H1 (cell line): ENCODE results near the gene TET2. TPM values are rescaled to one million over a fixed set of nuclear protein-coding genes. Genes with fewer than 3 reads are reported as not detected.

Experiments used
- CTCF ChIA-PET: fragments of 300-600 bp; sonication (Branson Sonifier 250); formaldehyde crosslinking; loops from one replicate; lab custom pipeline; 2021; ENCODE audit not compliant: partially characterized antibody; lab: Charles Lee
- POLR2A ChIA-PET: fragments of 300-600 bp; sonication (Branson Sonifier 250); formaldehyde crosslinking; loops from one replicate; lab custom pipeline; 2021; ENCODE audit warnings: inconsistent platforms; ENCODE audit not compliant: partially characterized antibody; lab: Charles Lee
- DNase-seq, 2 experiments: peaks; one replicate each; pipeline versions ENCODE4 v3.0.0 to v3.0.0-alpha.2; 2010 to 2022; ENCODE audit warnings: low spot score in 2 of 2, low read depth in 1 of 2, mixed read lengths in 1 of 2
- FAIRE-seq: peaks from 2 replicates; lab custom pipeline; 2011; peaks lifted over from hg19 to GRCh38; lab: Jason Lieb, UNC
- H2AFZ ChIP-seq: 2 replicates; pipeline ENCODE4 v1.8.1; 2012; ENCODE audit warnings: low read length, inconsistent platforms
- H2AK5ac ChIP-seq: 2 replicates; pipeline ENCODE4 v1.6.1; 2013; ENCODE audit warnings: low read depth, low read length
- H2BK120ac ChIP-seq: replicated peaks from 2 replicates; pipeline ENCODE3; 2013; ENCODE audit warnings: low read depth, low read length, inconsistent platforms
- H2BK12ac ChIP-seq: 2 replicates; pipeline ENCODE4 v1.6.1; 2013; ENCODE audit warnings: low read depth, low read length
- H2BK15ac ChIP-seq: 2 replicates; pipeline ENCODE4 v1.6.1; 2013; ENCODE audit warnings: low read length
- H2BK20ac ChIP-seq: 2 replicates; pipeline ENCODE4 v1.6.1; 2013; ENCODE audit warnings: low read length
- H2BK5ac ChIP-seq: 2 replicates; pipeline ENCODE4 v1.6.1; 2013; ENCODE audit warnings: low read depth, low read length
- H3K14ac ChIP-seq: 2 replicates; pipeline ENCODE4 v1.6.1; 2013; ENCODE audit warnings: inconsistent platforms; ENCODE audit not compliant: insufficient read length
- H3K18ac ChIP-seq: 2 replicates; pipeline ENCODE4 v1.6.1; 2013; ENCODE audit warnings: low read length; ENCODE audit errors: extremely low read depth
- H3K23ac ChIP-seq: 2 replicates; pipeline ENCODE4 v1.6.1; 2013; ENCODE audit warnings: inconsistent platforms; ENCODE audit not compliant: insufficient read length
- H3K23me2 ChIP-seq: 2 replicates; pipeline ENCODE4 v1.6.1; 2013; ENCODE audit warnings: low read depth, low read length
- H3K27ac ChIP-seq: 2 replicates; pipeline ENCODE4 v1.6.1; 2011; ENCODE audit warnings: low read depth, low read length, inconsistent platforms
- H3K27me3 ChIP-seq, 4 experiments: replicated peaks in 1 of 4; 1 replicate in 1 of 4; 2 replicates in 3 of 4; pipeline versions ENCODE4 v1.6.1 to v1.8.1; 2011 to 2013; ENCODE audit warnings: low read length in 3 of 4, mild to moderate bottlenecking in 3 of 4, inconsistent platforms in 2 of 4, mixed read lengths in 2 of 4, moderate library complexity in 1 of 4; ENCODE audit not compliant: control insufficient read depth in 3 of 4, insufficient read depth in 3 of 4; ENCODE audit errors: extremely low read depth in 1 of 4
- H3K36me3 ChIP-seq, 4 experiments: 2 replicates each; pipeline versions ENCODE4 v1.6.1 to v1.8.1; 2011 to 2013; ENCODE audit warnings: mild to moderate bottlenecking in 4 of 4, low read length in 3 of 4, moderate library complexity in 2 of 4, control low read depth in 1 of 4, inconsistent platforms in 1 of 4; ENCODE audit not compliant: insufficient read depth in 4 of 4, control insufficient read depth in 2 of 4
- H3K4ac ChIP-seq: replicated peaks from 2 replicates; pipeline ENCODE3; 2013; ENCODE audit warnings: low read length, low read depth, mixed read lengths, inconsistent platforms; ENCODE audit not compliant: insufficient read length
- H3K4me1 ChIP-seq, 4 experiments: replicated peaks in 1 of 4; 1 replicate in 1 of 4; 2 replicates in 3 of 4; pipeline versions ENCODE4 v1.6.1 to v1.8.1; 2011 to 2013; ENCODE audit warnings: low read length in 3 of 4, inconsistent platforms in 2 of 4, mixed read lengths in 1 of 4; ENCODE audit not compliant: insufficient read depth in 4 of 4, control insufficient read depth in 3 of 4
- H3K4me2 ChIP-seq, 2 experiments: 2 replicates each; pipeline versions ENCODE4 v1.6.1 to v1.8.1; 2011 to 2013; ENCODE audit warnings: low read depth in 2 of 2, low read length in 2 of 2, control low read depth in 1 of 2, inconsistent platforms in 1 of 2, mild to moderate bottlenecking in 1 of 2; ENCODE audit not compliant: insufficient read depth in 1 of 2
- H3K4me3 ChIP-seq, 4 experiments: fragments of 200-600, 300-600 bp in 1 of 4; sonication (generic), shearing (Covaris generic), sonication (Bioruptor Twin) in 1 of 4; 2 replicates each; pipeline versions ENCODE4 v1.5.1 to v1.8.1; 2011 to 2016; ENCODE audit warnings: low read length in 4 of 4, low read depth in 3 of 4, control low read depth in 2 of 4, inconsistent platforms in 2 of 4, mild to moderate bottlenecking in 2 of 4, mixed read lengths in 1 of 4, moderate library complexity in 1 of 4; ENCODE audit not compliant: insufficient read depth in 2 of 4; ENCODE audit errors: extremely low read depth in 1 of 4
- H3K56ac ChIP-seq: replicated peaks from 2 replicates; pipeline ENCODE3; 2013; ENCODE audit warnings: low read depth, mild to moderate bottlenecking, mixed read lengths, low read length, inconsistent platforms; ENCODE audit not compliant: insufficient read length
- H3K79me1 ChIP-seq: 2 replicates; pipeline ENCODE4 v1.6.1; 2013; ENCODE audit warnings: low read depth, low read length, control low read depth
- H3K79me2 ChIP-seq, 2 experiments: 2 replicates each; pipeline versions ENCODE4 v1.6.1 to v1.8.1; 2012 to 2013; ENCODE audit warnings: low read length in 2 of 2, mild to moderate bottlenecking in 2 of 2, inconsistent platforms in 1 of 2; ENCODE audit not compliant: insufficient read depth in 2 of 2, control insufficient read depth in 1 of 2
- H3K9ac ChIP-seq, 4 experiments: replicated peaks in 1 of 4; 1 replicate in 1 of 4; 2 replicates in 3 of 4; pipeline versions ENCODE4 v1.6.1 to v1.8.1; 2011 to 2013; ENCODE audit warnings: low read depth in 3 of 4, low read length in 3 of 4, control low read depth in 2 of 4, mild to moderate bottlenecking in 2 of 4, moderate library complexity in 2 of 4, inconsistent platforms in 1 of 4; ENCODE audit errors: extremely low read depth in 1 of 4
- H3K9me3 ChIP-seq, 2 experiments: 2 replicates each; pipeline versions ENCODE4 v1.6.1 to v1.8.1; 2012 to 2013; ENCODE audit warnings: mild to moderate bottlenecking in 2 of 2, moderate library complexity in 2 of 2, control low read depth in 1 of 2, inconsistent platforms in 1 of 2, low read depth in 1 of 2, low read length in 1 of 2, mixed read lengths in 1 of 2; ENCODE audit not compliant: insufficient read depth in 2 of 2
- H4K20me1 ChIP-seq, 2 experiments: replicated peaks in 1 of 2; 2 replicates each; pipeline versions ENCODE3 to v1.8.1; 2011 to 2013; ENCODE audit warnings: inconsistent platforms in 2 of 2, low read length in 2 of 2, mild to moderate bottlenecking in 1 of 2; ENCODE audit not compliant: insufficient read depth in 2 of 2, control insufficient read depth in 1 of 2
- H4K5ac ChIP-seq: 2 replicates; pipeline ENCODE4 v1.6.1; 2013; ENCODE audit warnings: low read length, low read depth, mixed read lengths, inconsistent platforms; ENCODE audit not compliant: insufficient read length
- H4K8ac ChIP-seq: 2 replicates; pipeline ENCODE4 v1.8.0; 2013; ENCODE audit warnings: mild to moderate bottlenecking, moderate library complexity, low read length, inconsistent platforms; ENCODE audit not compliant: insufficient read depth; ENCODE audit errors: extremely low read depth
- H4K91ac ChIP-seq: replicated peaks from 2 replicates; pipeline ENCODE3; 2013; ENCODE audit warnings: low read length, mixed read lengths, inconsistent platforms; ENCODE audit not compliant: insufficient read length
- CTCF ChIP-seq, 3 experiments: IDR thresholded peaks; 1 replicate in 2 of 3; 2 replicates in 1 of 3; pipeline versions ENCODE4 v1.5.1 to v1.6.1; 2011; ENCODE audit warnings: low read length in 3 of 3, mild to moderate bottlenecking in 3 of 3, inconsistent platforms in 2 of 3, low read depth in 1 of 3, moderate library complexity in 1 of 3; ENCODE audit not compliant: insufficient read depth in 1 of 3; ENCODE audit errors: control extremely low read depth in 1 of 3
- EP300 ChIP-seq, 2 experiments: IDR thresholded peaks; 1 replicate in 1 of 2; 2 replicates in 1 of 2; pipeline ENCODE4 v1.6.1; 2011 to 2012; ENCODE audit warnings: low read depth in 2 of 2, low read length in 2 of 2, mild to moderate bottlenecking in 2 of 2, borderline replicate concordance in 1 of 2, inconsistent platforms in 1 of 2, moderate library complexity in 1 of 2
- KDM1A ChIP-seq: fragments of 200-600, 300-600 bp; sonication (generic); IDR thresholded peaks from 2 replicates; pipeline ENCODE4 v1.7.1; 2016; ENCODE audit warnings: mild to moderate bottlenecking, low read length, borderline replicate concordance
- RAD21 ChIP-seq, 2 experiments: IDR thresholded peaks in 1 of 2; conservative IDR thresholded peaks in 1 of 2; 2 replicates each; pipeline ENCODE4 v1.6.1; 2011; ENCODE audit warnings: low read depth in 2 of 2, low read length in 2 of 2, improper control_type of control experiment in 1 of 2, inconsistent platforms in 1 of 2, mild to moderate bottlenecking in 1 of 2, moderate library complexity in 1 of 2
- RFX5 ChIP-seq: IDR thresholded peaks from 2 replicates; pipeline ENCODE4 v1.6.1; 2011; ENCODE audit warnings: low read depth, low read length, improper control_type of control experiment, borderline replicate concordance
- RXRA ChIP-seq: IDR thresholded peaks from 2 replicates; pipeline ENCODE4 v1.6.1; 2011; ENCODE audit warnings: low read depth, mild to moderate bottlenecking, low read length, moderate library complexity; ENCODE audit not compliant: insufficient read depth
- SP1 ChIP-seq: IDR thresholded peaks from 2 replicates; pipeline ENCODE4 v1.6.1; 2011; ENCODE audit warnings: low read depth, low read length
- SP4 ChIP-seq: IDR thresholded peaks from 2 replicates; pipeline ENCODE4 v1.6.1; 2012; ENCODE audit warnings: low read length, inconsistent platforms
- whole genome bisulfite sequencing, 2 experiments: shearing (Covaris generic) in 1 of 2; methylation state at CpG; one replicate each; pipeline versions ENCODE4 v1.1.6 to v1.1.7; 2013 to 2015; ENCODE audit warnings: low lambda C conversion rate in 2 of 2, mixed read lengths in 2 of 2, inconsistent platforms in 1 of 2, low coverage in 1 of 2, missing lambda C conversion rate in 1 of 2; ENCODE audit not compliant: insufficient replicate concordance in 2 of 2, insufficient coverage in 1 of 2, insufficient read length in 1 of 2; ENCODE audit errors: extremely low coverage in 1 of 2, missing lambda C conversion rate in 1 of 2; 5-methylcytosine and 5-hydroxymethylcytosine counted together
- polyA plus RNA-seq, 7 experiments: library from polyadenylated mRNA; depleted of rRNA in 3 of 7; stranded (reverse) in 5 of 7; unstranded in 2 of 7; fragments of >200 nt in 5 of 7; fragments of 200-250 nt in 2 of 7; gene quantifications; 1 replicate in 5 of 7; 2 replicates in 1 of 7; 4 replicates in 1 of 7; pipeline versions ENCODE4 v1.2.1 to v1.2.3, GENCODE V29; 2011 to 2013; ENCODE audit warnings: missing spikeins in 2 of 7, mixed read lengths in 2 of 7
- total RNA-seq: library from RNA; stranded (reverse); fragmentation: NEBNext Ultra II Directional; extraction: Animal tissue kit (Norgen Biotek cat#: 25700); gene quantifications from 2 replicates; pipeline ENCODE4 v1.2.1, GENCODE V29; 2021

The TET2 gene
- total and polyA plus RNA-seq, 2 of the 8 experiments (the other 6 are each of a cell fraction or from before 2014, with no cell fraction given) = 1.0 to 2.6 TPM

GRCh38 chr4:105140684-105141490, 5.8 kb upstream of the TET2 start:
- peaks cover under 1% of the 10 kb centered on the region; the same call in 1 of the 2 replicates for H3K23me2 ChIP-seq
- FAIRE-seq (peak; percentile 84), DNase-seq (no peak)
- no peak overlapping the region for H3K4ac ChIP-seq
- H3K4me2 ChIP-seq = no peak overlapping the region
- no peaks in the 10 kb centered on the region for H3K79me2 ChIP-seq
- no peak overlapping the region for H2BK5ac ChIP-seq
- H3K4me1 ChIP-seq = peaks cover 0 to under 1% (median 0%) of the 10 kb centered on the region in 4 experiments; a peak in 2 of 7 replicates
- no peaks in the 10 kb centered on the region for H3K9me3 ChIP-seq
- H3K36me3 ChIP-seq = no peaks in the 10 kb centered on the region
- H2AFZ ChIP-seq = no peak overlapping the region
- peaks cover 15 to 34% (median 31%) of the 10 kb centered on the region in 4 experiments for H3K27me3 ChIP-seq
- H3K4me3 ChIP-seq = no peak overlapping the region
- ChIA-PET POLR2A (interaction anchor here (1.1 to 1.2 kb wide), 2 partner anchors 331 to 333 kb away, joined by 3 read pairs; partner anchors contain the start of gene PPA2), CTCF (interaction anchor here (0.6 to 2.6 kb wide), 17 partner anchors 9 to 547 kb away, joined by 3 to 15 read pairs (median 4); no protein-coding TSS in a partner anchor)
- no peak overlapping the region for H3K18ac ChIP-seq
- H3K23ac ChIP-seq = no peak overlapping the region
- no peak overlapping the region for H2BK20ac ChIP-seq
- WGBS, 2 experiments = 7% methylated on average over 7 of the region's 7 CpGs; no CpG with 5 or more reads in 1 of the 2 experiments
- no peaks in the 10 kb centered on the region for H3K79me1 ChIP-seq
- H4K91ac ChIP-seq = no peak overlapping the region
- H4K20me1 ChIP-seq = peaks cover 0 to under 1% of the 10 kb centered on the region in 2 experiments
- no peak overlapping the region for H3K56ac ChIP-seq
- no peak overlapping the region for H3K9ac ChIP-seq
- no peak overlapping the region for H2AK5ac ChIP-seq
- no peak overlapping the region for H4K5ac ChIP-seq
- no peak overlapping the region for H2BK120ac ChIP-seq
- H2BK15ac ChIP-seq = no peak overlapping the region
- no peak overlapping the region for H3K27ac ChIP-seq
- H3K14ac ChIP-seq = no peak overlapping the region
- H2BK12ac ChIP-seq = no peak overlapping the region
- no peak overlapping the region for H4K8ac ChIP-seq
- TF ChIP-seq EP300 (IDR thresholded peaks at IDR 0.05; ENCODE audit: borderline replicate concordance in 1 of 2, low read depth in 2 of 2, low read length in 2 of 2) (no peak), RAD21 (IDR thresholded peaks at IDR 0.05 in 1 of 2, conservative IDR thresholded peaks at IDR 0.05 in 1 of 2; ENCODE audit: low read depth in 2 of 2, low read length in 2 of 2) (peak; percentile 85 to 87), KDM1A (no peak), RFX5 (no peak), SP1 (no peak), CTCF (IDR thresholded peaks at IDR 0.05; ENCODE audit: control extremely low read depth in 1 of 3, insufficient read depth in 1 of 3, low read depth in 1 of 3, low read length in 3 of 3) (peak in 2 of 3 experiments; percentile 65 to 72; a peak in 3 of 4 replicates), SP4 (no peak), RXRA (0 out of 2 replicates have a peak, but pooled peaks have one; percentile 68)
